ENCODE results near the gene C11orf65.

GRCh38 chr11:108364159-108364558, 103.2 kb downstream of the C11orf65 start:
- no peak for TF ChIP-seq CTCF (IDR thresholded peaks at IDR 0.05)
- TF ChIP-seq POLR2A (IDR thresholded peaks at IDR 0.05) = no peak
